Nephron (organoid): ENCODE results near the gene DDA1.

Experiments used
- H3K27ac Mint-ChIP-seq, 3 experiments: 2 replicates each; pipeline ENCODE4 v1.8.0; 2020; ENCODE audit warnings: mixed read lengths in 3 of 3, mild to moderate bottlenecking in 2 of 3, moderate library complexity in 1 of 3
- H3K27me3 Mint-ChIP-seq: 2 replicates; pipeline ENCODE4 v1.8.0; 2021; ENCODE audit warnings: low read depth, mild to moderate bottlenecking, moderate library complexity, mixed read lengths
- H3K36me3 Mint-ChIP-seq: 2 replicates; pipeline ENCODE4 v1.8.0; 2020; ENCODE audit warnings: low read depth, mixed read lengths
- H3K4me1 Mint-ChIP-seq: 2 replicates; pipeline ENCODE4 v1.8.0; 2020; ENCODE audit warnings: mixed read lengths
- H3K4me3 Mint-ChIP-seq, 3 experiments: 2 replicates each; pipeline ENCODE4 v1.8.0; 2020; ENCODE audit warnings: mild to moderate bottlenecking in 3 of 3, mixed read lengths in 3 of 3, moderate library complexity in 2 of 3
- H3K9me3 Mint-ChIP-seq: 2 replicates; pipeline ENCODE4 v1.8.0; 2020; ENCODE audit warnings: mixed read lengths
- TF ChIP-seq, protein P1 (sequence below), 3 experiments: fragments of 200-600 bp; sonication (generic); IDR thresholded peaks; one replicate each; pipeline ENCODE4 v1.5.0; 2021; ENCODE audit warnings: antibody characterized with exemption in 3 of 3; ENCODE audit not compliant: unreplicated experiment in 3 of 3

DDA1 gene

GRCh38 chr19:17340871-17341357 is 31.6 kb downstream of the DDA1 start:
- peak overlapping the region; percentile 29 to 51 (median 49) for H3K4me3 Mint-ChIP-seq
- TF ChIP-seq, protein P1, sequence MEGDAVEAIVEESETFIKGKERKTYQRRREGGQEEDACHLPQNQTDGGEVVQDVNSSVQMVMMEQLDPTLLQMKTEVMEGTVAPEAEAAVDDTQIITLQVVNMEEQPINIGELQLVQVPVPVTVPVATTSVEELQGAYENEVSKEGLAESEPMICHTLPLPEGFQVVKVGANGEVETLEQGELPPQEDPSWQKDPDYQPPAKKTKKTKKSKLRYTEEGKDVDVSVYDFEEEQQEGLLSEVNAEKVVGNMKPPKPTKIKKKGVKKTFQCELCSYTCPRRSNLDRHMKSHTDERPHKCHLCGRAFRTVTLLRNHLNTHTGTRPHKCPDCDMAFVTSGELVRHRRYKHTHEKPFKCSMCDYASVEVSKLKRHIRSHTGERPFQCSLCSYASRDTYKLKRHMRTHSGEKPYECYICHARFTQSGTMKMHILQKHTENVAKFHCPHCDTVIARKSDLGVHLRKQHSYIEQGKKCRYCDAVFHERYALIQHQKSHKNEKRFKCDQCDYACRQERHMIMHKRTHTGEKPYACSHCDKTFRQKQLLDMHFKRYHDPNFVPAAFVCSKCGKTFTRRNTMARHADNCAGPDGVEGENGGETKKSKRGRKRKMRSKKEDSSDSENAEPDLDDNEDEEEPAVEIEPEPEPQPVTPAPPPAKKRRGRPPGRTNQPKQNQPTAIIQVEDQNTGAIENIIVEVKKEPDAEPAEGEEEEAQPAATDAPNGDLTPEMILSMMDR (IDR thresholded peaks at IDR 0.05; ENCODE audit: unreplicated experiment in 3 of 3) = no peak
- no peaks in the 10 kb centered on the region for H3K36me3 Mint-ChIP-seq
- peaks cover 5% of the 10 kb centered on the region for H3K4me1 Mint-ChIP-seq
- peak overlapping the region in 1 of 3 experiments; percentile 75 for H3K27ac Mint-ChIP-seq
- no peaks in the 10 kb centered on the region for H3K9me3 Mint-ChIP-seq
- H3K27me3 Mint-ChIP-seq = no peaks in the 10 kb centered on the region

DNA sequence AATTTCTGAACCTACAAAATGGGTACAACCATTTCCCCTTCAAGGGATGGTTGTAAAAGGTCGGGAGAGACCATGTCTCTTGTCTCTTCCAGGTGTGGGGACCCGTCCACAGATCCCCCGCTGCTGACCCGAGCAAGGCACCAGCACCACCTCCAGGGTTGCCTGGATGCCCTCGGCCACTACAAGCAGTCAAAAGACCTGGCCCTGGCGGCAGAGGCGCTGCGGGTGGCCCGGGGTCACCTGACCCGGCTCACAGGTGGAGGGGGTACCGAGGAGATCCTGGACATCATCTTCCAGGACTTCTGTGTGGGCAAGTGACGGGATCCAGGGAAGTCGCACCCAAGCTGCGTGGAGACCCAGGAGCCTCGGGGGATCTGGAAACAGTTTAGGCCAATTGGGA is 32.0 kb downstream of the DDA1 start:
- Mint-ChIP-seq H3K27ac (no peak overlapping the region), H3K36me3 (no peaks in the 10 kb centered on the region)

DNA sequence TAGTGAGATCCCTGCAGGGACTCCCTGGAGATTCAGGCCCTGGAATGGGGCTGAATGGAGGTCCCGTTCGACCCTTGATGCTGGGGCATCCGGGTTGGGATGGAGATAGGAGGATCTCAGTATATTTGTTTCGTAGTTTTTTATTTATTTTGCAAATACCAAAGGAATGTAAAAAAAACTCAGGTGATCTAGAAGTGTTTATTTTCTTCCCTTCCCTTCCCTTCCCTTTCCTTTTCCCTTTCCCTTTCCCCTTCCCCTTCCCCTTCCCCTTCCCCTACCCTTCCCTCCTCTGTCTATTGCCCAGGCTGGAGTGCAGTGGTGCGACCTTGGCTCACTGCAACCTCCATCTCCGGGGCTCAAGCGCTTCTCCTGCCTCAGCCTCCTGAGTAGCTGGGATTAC is 32.5 kb downstream of the DDA1 start:
- Mint-ChIP-seq H3K27me3 (no peaks in the 10 kb centered on the region), H3K36me3 (no peaks in the 10 kb centered on the region), H3K4me1 (peaks cover 5% of the 10 kb centered on the region), H3K4me3 (no peak overlapping the region), H3K9me3 (no peaks in the 10 kb centered on the region), H3K27ac (no peak overlapping the region)
- TF ChIP-seq, protein P1 (IDR thresholded peaks at IDR 0.05; ENCODE audit: unreplicated experiment in 3 of 3) = no peak

More for the DNA sequence above, 32.0 kb downstream of the DDA1 start:
- no peaks in the 10 kb centered on the region for H3K27me3 Mint-ChIP-seq
- H3K4me3 Mint-ChIP-seq = peak overlapping the region in 2 of 3 experiments; percentile 29 to 45
- peaks cover 5% of the 10 kb centered on the region for H3K4me1 Mint-ChIP-seq
- TF ChIP-seq, protein P1 (IDR thresholded peaks at IDR 0.05; ENCODE audit: unreplicated experiment in 3 of 3) = no peak
- no peaks in the 10 kb centered on the region for H3K9me3 Mint-ChIP-seq

GRCh38 chr19:17346109-17346671 is 36.8 kb downstream of the DDA1 start:
- peaks cover 15% of the 10 kb centered on the region for H3K4me1 Mint-ChIP-seq
- peak overlapping the region in 1 of 3 experiments; percentile 62 for H3K27ac Mint-ChIP-seq
- H3K9me3 Mint-ChIP-seq = no peaks in the 10 kb centered on the region
- TF ChIP-seq, protein P1 (IDR thresholded peaks at IDR 0.05; ENCODE audit: unreplicated experiment in 3 of 3) = peak; percentile 90 to 97 (median 94)
- peak overlapping the region in 1 of 3 experiments; percentile 40 for H3K4me3 Mint-ChIP-seq
- H3K36me3 Mint-ChIP-seq = no peaks in the 10 kb centered on the region
- peaks cover 8% of the 10 kb centered on the region for H3K27me3 Mint-ChIP-seq

DNA sequence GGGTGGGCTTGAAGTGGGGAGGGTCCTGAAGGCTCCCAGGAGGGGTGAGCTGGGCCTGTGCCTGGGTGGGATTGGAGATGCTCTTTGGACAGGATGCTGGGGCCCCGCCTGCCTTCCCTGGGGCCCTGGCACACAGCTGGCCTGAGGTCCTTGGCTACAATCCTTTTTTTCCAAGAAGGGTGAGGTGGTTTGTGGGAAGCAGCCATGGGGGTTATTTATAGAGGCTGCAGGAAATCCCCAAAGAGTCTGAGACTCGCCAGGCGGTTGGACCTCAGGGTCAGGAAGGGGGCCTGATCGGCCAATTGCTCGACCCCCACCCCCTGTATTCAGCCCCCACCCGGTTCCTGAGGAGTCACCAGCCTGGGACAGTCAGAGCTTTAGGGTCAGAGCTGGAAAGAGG is 38.0 kb downstream of the DDA1 start:
- H3K9me3 Mint-ChIP-seq = no peaks in the 10 kb centered on the region
- H3K4me1 Mint-ChIP-seq = peaks cover 15% of the 10 kb centered on the region
- TF ChIP-seq, protein P1 (IDR thresholded peaks at IDR 0.05; ENCODE audit: unreplicated experiment in 3 of 3) = no peak
- no peak overlapping the region for H3K4me3 Mint-ChIP-seq
- H3K27ac Mint-ChIP-seq = peak overlapping the region; percentile 68 to 84 (median 72)
- H3K27me3 Mint-ChIP-seq = peaks cover 8% of the 10 kb centered on the region
- no peaks in the 10 kb centered on the region for H3K36me3 Mint-ChIP-seq

DNA sequence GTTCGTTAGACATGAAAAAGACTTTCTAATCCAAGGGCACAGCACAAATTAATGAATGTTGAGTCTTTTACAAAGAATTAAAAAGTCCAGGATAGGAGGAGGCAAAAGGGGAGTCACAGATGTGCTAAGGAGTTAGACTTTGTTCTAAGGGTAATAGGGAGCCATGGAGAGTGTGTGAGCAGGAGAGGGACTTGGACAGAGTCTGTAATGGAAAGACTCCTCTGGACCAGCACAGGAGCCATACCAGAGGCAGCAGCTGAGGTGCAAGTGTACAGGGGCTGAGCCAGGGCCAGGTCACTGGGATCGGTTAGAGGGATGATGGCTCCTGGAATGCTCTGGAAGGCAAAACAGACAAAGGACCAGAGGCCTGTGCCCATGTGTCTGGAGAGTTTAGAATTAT is 38.5 kb downstream of the DDA1 start:
- Mint-ChIP-seq H3K36me3 (no peaks in the 10 kb centered on the region), H3K9me3 (no peaks in the 10 kb centered on the region)

More for the DNA sequence above, 38.5 kb downstream of the DDA1 start:
- Mint-ChIP-seq H3K4me3 (no peak overlapping the region), H3K4me1 (peaks cover 15% of the 10 kb centered on the region), H3K27me3 (peaks cover 8% of the 10 kb centered on the region), H3K27ac (peak overlapping the region; percentile 68 to 84 (median 72))
- TF ChIP-seq, protein P1 (IDR thresholded peaks at IDR 0.05; ENCODE audit: unreplicated experiment in 3 of 3) = no peak
